ENCODE data around the gene ROCK2. TPM values are rescaled to one million over a fixed set of nuclear protein-coding genes. Genes with fewer than 3 reads are reported as not detected.
A peak's percentile ranks its signal among the peaks of the same experiment; 100 is the strongest.

Gene ROCK2
- polyA plus RNA-seq, 1 of the 3 experiments (the other 2 are of a cell fraction): 4.2 TPM

DNA sequence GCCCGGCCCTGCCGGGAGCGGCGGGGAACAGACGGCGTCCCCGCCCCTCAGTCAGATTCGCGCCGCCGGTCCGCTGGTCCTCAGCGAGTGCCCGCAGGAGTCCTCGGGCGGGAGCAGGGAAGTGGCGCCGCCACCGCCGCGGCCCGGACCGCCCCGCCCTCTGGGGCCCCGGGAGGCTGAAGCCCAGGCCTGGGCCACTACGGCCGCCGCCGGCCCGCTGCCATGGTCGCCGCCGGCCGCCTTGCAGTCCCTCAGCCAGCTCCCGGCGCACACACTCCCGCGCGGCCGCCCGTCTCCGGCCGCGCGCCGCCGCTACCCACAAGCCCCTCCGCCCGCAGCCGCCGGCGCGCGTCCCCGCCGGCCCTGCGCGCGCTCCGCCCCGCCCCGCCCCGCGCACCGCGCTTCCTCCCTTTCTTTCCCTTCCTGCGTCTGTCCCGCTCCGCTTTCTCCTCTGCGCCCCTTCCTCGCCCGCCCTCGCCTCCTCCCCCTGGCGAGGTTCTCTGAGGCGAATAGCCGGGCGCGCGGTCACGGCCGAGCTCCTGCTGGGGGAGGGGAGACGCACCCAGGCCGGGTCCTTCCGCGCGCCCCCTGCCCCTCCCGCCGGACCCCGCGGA, at the start of gene ROCK2 (continued):
- TF ChIP-seq, protein P1, sequence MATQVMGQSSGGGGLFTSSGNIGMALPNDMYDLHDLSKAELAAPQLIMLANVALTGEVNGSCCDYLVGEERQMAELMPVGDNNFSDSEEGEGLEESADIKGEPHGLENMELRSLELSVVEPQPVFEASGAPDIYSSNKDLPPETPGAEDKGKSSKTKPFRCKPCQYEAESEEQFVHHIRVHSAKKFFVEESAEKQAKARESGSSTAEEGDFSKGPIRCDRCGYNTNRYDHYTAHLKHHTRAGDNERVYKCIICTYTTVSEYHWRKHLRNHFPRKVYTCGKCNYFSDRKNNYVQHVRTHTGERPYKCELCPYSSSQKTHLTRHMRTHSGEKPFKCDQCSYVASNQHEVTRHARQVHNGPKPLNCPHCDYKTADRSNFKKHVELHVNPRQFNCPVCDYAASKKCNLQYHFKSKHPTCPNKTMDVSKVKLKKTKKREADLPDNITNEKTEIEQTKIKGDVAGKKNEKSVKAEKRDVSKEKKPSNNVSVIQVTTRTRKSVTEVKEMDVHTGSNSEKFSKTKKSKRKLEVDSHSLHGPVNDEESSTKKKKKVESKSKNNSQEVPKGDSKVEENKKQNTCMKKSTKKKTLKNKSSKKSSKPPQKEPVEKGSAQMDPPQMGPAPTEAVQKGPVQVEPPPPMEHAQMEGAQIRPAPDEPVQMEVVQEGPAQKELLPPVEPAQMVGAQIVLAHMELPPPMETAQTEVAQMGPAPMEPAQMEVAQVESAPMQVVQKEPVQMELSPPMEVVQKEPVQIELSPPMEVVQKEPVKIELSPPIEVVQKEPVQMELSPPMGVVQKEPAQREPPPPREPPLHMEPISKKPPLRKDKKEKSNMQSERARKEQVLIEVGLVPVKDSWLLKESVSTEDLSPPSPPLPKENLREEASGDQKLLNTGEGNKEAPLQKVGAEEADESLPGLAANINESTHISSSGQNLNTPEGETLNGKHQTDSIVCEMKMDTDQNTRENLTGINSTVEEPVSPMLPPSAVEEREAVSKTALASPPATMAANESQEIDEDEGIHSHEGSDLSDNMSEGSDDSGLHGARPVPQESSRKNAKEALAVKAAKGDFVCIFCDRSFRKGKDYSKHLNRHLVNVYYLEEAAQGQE (IDR thresholded peaks at IDR 0.05; ENCODE audit: low read depth, low read length): no peak
- TF ChIP-seq ELF1 (IDR thresholded peaks at IDR 0.05) (no peak), NFIC (IDR thresholded peaks at IDR 0.05; ENCODE audit: borderline replicate concordance) (no peak), NRF1 (IDR thresholded peaks at IDR 0.05; ENCODE audit: low read depth, low read length) (peak; percentile 68)
- TF ChIP-seq, protein P2, sequence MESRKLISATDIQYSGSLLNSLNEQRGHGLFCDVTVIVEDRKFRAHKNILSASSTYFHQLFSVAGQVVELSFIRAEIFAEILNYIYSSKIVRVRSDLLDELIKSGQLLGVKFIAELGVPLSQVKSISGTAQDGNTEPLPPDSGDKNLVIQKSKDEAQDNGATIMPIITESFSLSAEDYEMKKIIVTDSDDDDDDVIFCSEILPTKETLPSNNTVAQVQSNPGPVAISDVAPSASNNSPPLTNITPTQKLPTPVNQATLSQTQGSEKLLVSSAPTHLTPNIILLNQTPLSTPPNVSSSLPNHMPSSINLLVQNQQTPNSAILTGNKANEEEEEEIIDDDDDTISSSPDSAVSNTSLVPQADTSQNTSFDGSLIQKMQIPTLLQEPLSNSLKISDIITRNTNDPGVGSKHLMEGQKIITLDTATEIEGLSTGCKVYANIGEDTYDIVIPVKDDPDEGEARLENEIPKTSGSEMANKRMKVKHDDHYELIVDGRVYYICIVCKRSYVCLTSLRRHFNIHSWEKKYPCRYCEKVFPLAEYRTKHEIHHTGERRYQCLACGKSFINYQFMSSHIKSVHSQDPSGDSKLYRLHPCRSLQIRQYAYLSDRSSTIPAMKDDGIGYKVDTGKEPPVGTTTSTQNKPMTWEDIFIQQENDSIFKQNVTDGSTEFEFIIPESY (IDR thresholded peaks at IDR 0.05; ENCODE audit: borderline replicate concordance, low read depth): no peak
- TF ChIP-seq, protein P3, sequence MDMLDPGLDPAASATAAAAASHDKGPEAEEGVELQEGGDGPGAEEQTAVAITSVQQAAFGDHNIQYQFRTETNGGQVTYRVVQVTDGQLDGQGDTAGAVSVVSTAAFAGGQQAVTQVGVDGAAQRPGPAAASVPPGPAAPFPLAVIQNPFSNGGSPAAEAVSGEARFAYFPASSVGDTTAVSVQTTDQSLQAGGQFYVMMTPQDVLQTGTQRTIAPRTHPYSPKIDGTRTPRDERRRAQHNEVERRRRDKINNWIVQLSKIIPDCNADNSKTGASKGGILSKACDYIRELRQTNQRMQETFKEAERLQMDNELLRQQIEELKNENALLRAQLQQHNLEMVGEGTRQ (IDR thresholded peaks at IDR 0.05; ENCODE audit: borderline replicate concordance, low read depth, low read length): no peak

DNA sequence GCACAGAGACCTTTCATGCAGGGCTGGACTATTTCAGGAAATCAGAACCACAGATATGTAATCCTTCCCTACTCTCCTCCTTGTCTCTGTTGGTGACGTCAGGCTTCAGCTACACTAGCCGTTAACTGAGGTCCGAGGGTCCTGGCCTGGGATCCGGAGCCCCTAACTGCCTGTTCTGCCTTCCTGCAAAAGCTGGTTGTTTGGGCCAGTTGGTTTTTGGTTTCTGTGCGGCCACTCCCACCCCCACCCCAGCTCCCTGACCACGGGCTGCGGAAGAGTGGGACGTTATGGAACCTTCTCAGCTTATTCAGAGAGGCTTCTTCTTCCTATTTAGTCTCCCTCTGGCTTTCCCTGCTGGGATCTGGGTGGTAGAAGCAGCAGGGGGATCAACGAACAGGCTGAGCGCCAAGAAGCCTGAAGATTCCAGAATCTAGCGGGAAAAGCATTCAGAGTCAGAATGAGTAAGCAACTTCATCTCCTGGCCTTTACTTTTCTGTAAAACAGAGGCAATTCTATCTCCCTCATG, 49.3 kb upstream of the ROCK2 start:
- H3K79me2 ChIP-seq (ENCODE audit: insufficient read depth): no peaks in the 10 kb centered on the region
- H4K20me1 ChIP-seq (ENCODE audit: insufficient read depth): no peaks in the 10 kb centered on the region
- H3K9ac ChIP-seq: no peak overlapping the region
- H3K36me3 ChIP-seq (replicated peaks in 1 of 2; ENCODE audit: control insufficient read depth in 1 of 2, insufficient read depth in 2 of 2, low read length in 1 of 2): no peaks in the 10 kb centered on the region
- ChIA-PET CTCF (interaction anchor here (1.0 to 3.2 kb wide), 5 partner anchors 18 to 261 kb away, joined by 3 to 10 read pairs (median 6); a partner anchor contains a TSS), POLR2A (no interaction called here)
- WGBS (ENCODE audit: low lambda C conversion rate): 88% methylated on average over 11 of the region's 11 CpGs
- DNase-seq: no peak
- no peak overlapping the region for H3K4me2 ChIP-seq
- TF ChIP-seq YY1 (IDR thresholded peaks at IDR 0.05; ENCODE audit: low read depth) (no peak), GATA2 (CRISPR knock-in tag; IDR thresholded peaks at IDR 0.05) (no peak), TCF12 (IDR thresholded peaks at IDR 0.05) (no peak)
- TF ChIP-seq, protein P2 (IDR thresholded peaks at IDR 0.05; ENCODE audit: borderline replicate concordance, low read depth): peak; percentile 25; the same call in 1 of the 2 replicates
- peaks cover 3% of the 10 kb centered on the region for H3F3A ChIP-seq (replicated peaks; ENCODE audit: insufficient read depth)
- H3K27ac ChIP-seq (ENCODE audit: low read depth in 2 of 2, low read length in 1 of 2): no peak overlapping the region
- no peak overlapping the region for H3K4me3 ChIP-seq (ENCODE audit: low read depth in 2 of 2, low read length in 1 of 2)
- no peaks in the 10 kb centered on the region for H3K9me3 ChIP-seq
- no peaks in the 10 kb centered on the region for H3K9me2 ChIP-seq
- no peaks in the 10 kb centered on the region for H3K27me3 ChIP-seq (ENCODE audit: insufficient read depth)
- peaks cover 12 to 25% of the 10 kb centered on the region in 2 experiments; a peak in 3 of 4 replicates for H3K4me1 ChIP-seq (ENCODE audit: control insufficient read depth in 1 of 2, insufficient read depth in 2 of 2, low read depth in 1 of 2, low read length in 1 of 2)
- H2AFZ ChIP-seq (ENCODE audit: low read depth): peak overlapping the region; percentile 44; the same call in 1 of the 2 replicates

Measured in SK-N-SH (cell line).